ENCODE results near the gene MAML1. TPM values are rescaled to one million over a fixed set of nuclear protein-coding genes. Genes with fewer than 3 reads are reported as not detected.

The MAML1 gene
- polyA plus RNA-seq, 1 donor from 2014 or later = 6.8 TPM

GRCh38 chr5:179762079-179762780 is 29.6 kb downstream of the MAML1 start:
- no peak overlapping the region for H2AFZ ChIP-seq (ENCODE audit: low read depth, low read length)
- peaks cover 6% of the 10 kb centered on the region for H4K20me1 ChIP-seq (ENCODE audit: insufficient read depth)
- H3K36me3 ChIP-seq (ENCODE audit: insufficient read depth, low read length) = no peaks in the 10 kb centered on the region
- H3K27me3 ChIP-seq (ENCODE audit: insufficient read depth, low read depth, low read length) = no peaks in the 10 kb centered on the region
- H3K9ac ChIP-seq (ENCODE audit: low read length) = no peak overlapping the region
- no peak overlapping the region for H3K4me2 ChIP-seq (ENCODE audit: low read length)
- TF ChIP-seq EP300 (conservative IDR thresholded peaks at IDR 0.05; ENCODE audit: poor library complexity, severe bottlenecking) = no peak
- no peak for TF ChIP-seq EZH2 (IDR thresholded peaks at IDR 0.05; ENCODE audit: borderline replicate concordance, insufficient read depth, low read length, poor library complexity, severe bottlenecking)
- no peak for TF ChIP-seq REST (IDR thresholded peaks at IDR 0.05; ENCODE audit: borderline replicate concordance)
- no peak for TF ChIP-seq SMC3 (conservative IDR thresholded peaks at IDR 0.05; ENCODE audit: poor library complexity)
- TF ChIP-seq RAD21 (conservative IDR thresholded peaks at IDR 0.05) = no peak
- no peak for TF ChIP-seq POLR2AphosphoS5 (IDR thresholded peaks at IDR 0.05)
- no peak for TF ChIP-seq MXI1 (conservative IDR thresholded peaks at IDR 0.05; ENCODE audit: poor library complexity, severe bottlenecking)
- TF ChIP-seq CTCF (IDR thresholded peaks at IDR 0.05; ENCODE audit: poor library complexity, severe bottlenecking) = no peak
- no peak for TF ChIP-seq TAF1 (IDR thresholded peaks at IDR 0.05; ENCODE audit: low read depth)
- no peaks in the 10 kb centered on the region for H3K9me3 ChIP-seq (ENCODE audit: low read length)
- no peak overlapping the region for H3K4me3 ChIP-seq (ENCODE audit: low read length)
- no peaks in the 10 kb centered on the region for H3F3A ChIP-seq (ENCODE audit: insufficient read depth, low read length, poor library complexity, severe bottlenecking)
- H3K79me2 ChIP-seq (replicated peaks; ENCODE audit: insufficient read depth, low read length) = peaks cover 52% of the 10 kb centered on the region
- no peaks in the 10 kb centered on the region for H3K9me2 ChIP-seq (ENCODE audit: insufficient read depth, low read length)
- no peak overlapping the region for H3K27ac ChIP-seq (ENCODE audit: low read length)

- H3F3A ChIP-seq (ENCODE audit: insufficient read depth, low read length, poor library complexity, severe bottlenecking) = no peaks in the 10 kb centered on the region
- TF ChIP-seq EZH2 (IDR thresholded peaks at IDR 0.05; ENCODE audit: borderline replicate concordance, insufficient read depth, low read length, poor library complexity, severe bottlenecking) = no peak
- TF ChIP-seq REST (IDR thresholded peaks at IDR 0.05; ENCODE audit: borderline replicate concordance) = no peak
- no peak for TF ChIP-seq POLR2AphosphoS5 (IDR thresholded peaks at IDR 0.05)
- TF ChIP-seq TAF1 (IDR thresholded peaks at IDR 0.05; ENCODE audit: low read depth) = no peak
- no peak for TF ChIP-seq MXI1 (conservative IDR thresholded peaks at IDR 0.05; ENCODE audit: poor library complexity, severe bottlenecking)
- no peak for TF ChIP-seq RAD21 (conservative IDR thresholded peaks at IDR 0.05)
- TF ChIP-seq CTCF (IDR thresholded peaks at IDR 0.05; ENCODE audit: poor library complexity, severe bottlenecking) = no peak
- TF ChIP-seq SMC3 (conservative IDR thresholded peaks at IDR 0.05; ENCODE audit: poor library complexity) = no peak
- TF ChIP-seq EP300 (conservative IDR thresholded peaks at IDR 0.05; ENCODE audit: poor library complexity, severe bottlenecking) = no peak
- no peaks in the 10 kb centered on the region for H3K9me3 ChIP-seq (ENCODE audit: low read length)
- H3K79me2 ChIP-seq (replicated peaks; ENCODE audit: insufficient read depth, low read length) = peaks cover 48% of the 10 kb centered on the region
- no peak overlapping the region for H3K27ac ChIP-seq (ENCODE audit: low read length)
- H3K27me3 ChIP-seq (ENCODE audit: insufficient read depth, low read depth, low read length) = no peaks in the 10 kb centered on the region
- no peaks in the 10 kb centered on the region for H3K36me3 ChIP-seq (ENCODE audit: insufficient read depth, low read length)
- H3K4me3 ChIP-seq (ENCODE audit: low read length) = no peak overlapping the region
- H3K4me2 ChIP-seq (ENCODE audit: low read length) = no peak overlapping the region
- no peak overlapping the region for H2AFZ ChIP-seq (ENCODE audit: low read depth, low read length)
- H4K20me1 ChIP-seq (ENCODE audit: insufficient read depth) = peaks cover 3% of the 10 kb centered on the region
- H3K9ac ChIP-seq (ENCODE audit: low read length) = no peak overlapping the region
- H3K9me2 ChIP-seq (ENCODE audit: insufficient read depth, low read length) = no peaks in the 10 kb centered on the region
Observed at GRCh38 chr5:179762781-179763176, 30.2 kb downstream of the MAML1 start.

All from neural cell (in vitro differentiated cells).